ENCODE results near the gene FAM180A. TPM values are rescaled to one million over a fixed set of nuclear protein-coding genes. Genes with fewer than 3 reads are reported as not detected.

FAM180A gene
- total and polyA plus RNA-seq, 2 experiments from 2014 or later = not detected

GRCh38 chr7:135759532-135759931 is 10.9 kb upstream of the FAM180A start:
- H3K36me3 ChIP-seq (ENCODE audit: insufficient read depth) = no peaks in the 10 kb centered on the region
- Mint-ChIP-seq H3K36me3 (ENCODE audit: low read depth) (peaks cover 2% of the 10 kb centered on the region; the same call in 1 of the 3 replicates), H3K27ac (no peak overlapping the region), H3K4me3 (no peak overlapping the region), H3K27me3 (ENCODE audit: insufficient read depth, low read depth, poor library complexity) (peaks cover 6% of the 10 kb centered on the region), H3K9me3 (no peaks in the 10 kb centered on the region; the same call in 1 of the 3 replicates), H3K4me1 (peaks cover 15% of the 10 kb centered on the region)
- H3K79me2 ChIP-seq (replicated peaks; ENCODE audit: insufficient read depth) = no peaks in the 10 kb centered on the region
- no peaks in the 10 kb centered on the region for H3K27me3 ChIP-seq (ENCODE audit: insufficient read depth)
- no peak overlapping the region for H3K4me2 ChIP-seq
- ATAC-seq = no peak
- no peak overlapping the region for H3K4me3 ChIP-seq
- H2AFZ ChIP-seq = peak overlapping the region; percentile 5
- TF ChIP-seq CREB1 (CRISPR knock-in tag; IDR thresholded peaks at IDR 0.05; ENCODE audit: low read depth) = no peak
- no peak for TF ChIP-seq ZNF331 (CRISPR knock-in tag; IDR thresholded peaks at IDR 0.05; ENCODE audit: low read depth)
- no peak for TF ChIP-seq JUNB (IDR thresholded peaks at IDR 0.05; ENCODE audit: unreplicated experiment)
- TF ChIP-seq STAT1 (IDR thresholded peaks at IDR 0.05; ENCODE audit: unreplicated experiment) = no peak
- no peak for TF ChIP-seq POLR2AphosphoS5 (IDR thresholded peaks at IDR 0.05; ENCODE audit: low read depth)
- TF ChIP-seq NANOG (IDR thresholded peaks at IDR 0.05; ENCODE audit: borderline replicate concordance) = no peak
- TF ChIP-seq EZH2 (IDR thresholded peaks at IDR 0.05; ENCODE audit: low read depth, unreplicated experiment) = no peak
- TF ChIP-seq, protein P1, sequence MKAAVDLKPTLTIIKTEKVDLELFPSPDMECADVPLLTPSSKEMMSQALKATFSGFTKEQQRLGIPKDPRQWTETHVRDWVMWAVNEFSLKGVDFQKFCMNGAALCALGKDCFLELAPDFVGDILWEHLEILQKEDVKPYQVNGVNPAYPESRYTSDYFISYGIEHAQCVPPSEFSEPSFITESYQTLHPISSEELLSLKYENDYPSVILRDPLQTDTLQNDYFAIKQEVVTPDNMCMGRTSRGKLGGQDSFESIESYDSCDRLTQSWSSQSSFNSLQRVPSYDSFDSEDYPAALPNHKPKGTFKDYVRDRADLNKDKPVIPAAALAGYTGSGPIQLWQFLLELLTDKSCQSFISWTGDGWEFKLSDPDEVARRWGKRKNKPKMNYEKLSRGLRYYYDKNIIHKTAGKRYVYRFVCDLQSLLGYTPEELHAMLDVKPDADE (IDR thresholded peaks at IDR 0.05) = no peak
- TF ChIP-seq REST (IDR thresholded peaks at IDR 0.05; ENCODE audit: unreplicated experiment) = no peak
- no peaks in the 10 kb centered on the region for H3F3A ChIP-seq (replicated peaks; ENCODE audit: low read depth)
- H3K9me2 ChIP-seq (ENCODE audit: insufficient read depth) = peaks cover 12% of the 10 kb centered on the region
- no peak overlapping the region for H3K27ac ChIP-seq (ENCODE audit: low read depth)
- no peaks in the 10 kb centered on the region for H4K20me1 ChIP-seq (replicated peaks; ENCODE audit: insufficient read depth)
- DNase-seq (ENCODE audit: low spot score) = no peak
- peaks cover 13% of the 10 kb centered on the region; the same call in 1 of the 2 replicates for H3K4me1 ChIP-seq (ENCODE audit: insufficient read depth)

GRCh38 chr7:135758531-135758932 is 9.9 kb upstream of the FAM180A start:
- Mint-ChIP-seq H3K27me3 (ENCODE audit: insufficient read depth, low read depth, poor library complexity) (peaks cover 5% of the 10 kb centered on the region), H3K9me3 (peaks cover 4% of the 10 kb centered on the region), H3K36me3 (ENCODE audit: low read depth) (peaks cover 10% of the 10 kb centered on the region; the same call in 2 of the 3 replicates), H3K27ac (no peak overlapping the region), H3K4me1 (peaks cover 24% of the 10 kb centered on the region), H3K4me3 (no peak overlapping the region)
- H4K20me1 ChIP-seq (replicated peaks; ENCODE audit: insufficient read depth) = no peaks in the 10 kb centered on the region
- no peak for TF ChIP-seq CTCF (conservative IDR thresholded peaks at IDR 0.05; ENCODE audit: low read depth in 2 of 2)
- no peak for TF ChIP-seq ZNF331 (CRISPR knock-in tag; IDR thresholded peaks at IDR 0.05; ENCODE audit: low read depth)
- TF ChIP-seq EZH2 (IDR thresholded peaks at IDR 0.05; ENCODE audit: low read depth, unreplicated experiment) = no peak
- TF ChIP-seq ZNF114 (CRISPR knock-in tag; IDR thresholded peaks at IDR 0.05) = no peak
- peaks cover 13% of the 10 kb centered on the region; the same call in 1 of the 2 replicates for H3K4me1 ChIP-seq (ENCODE audit: insufficient read depth)
- no peaks in the 10 kb centered on the region for H3F3A ChIP-seq (replicated peaks; ENCODE audit: low read depth)
- ATAC-seq (peak; percentile 60), DNase-seq (ENCODE audit: low spot score) (peak; percentile 35)
- H3K4me2 ChIP-seq = 0 out of 2 replicates have a peak overlapping the region, but pooled peaks have one; percentile 40
- H3K79me2 ChIP-seq (replicated peaks; ENCODE audit: insufficient read depth) = no peaks in the 10 kb centered on the region
- no peak overlapping the region for H3K4me3 ChIP-seq
- peaks cover 12% of the 10 kb centered on the region for H3K9me2 ChIP-seq (ENCODE audit: insufficient read depth)
- no peaks in the 10 kb centered on the region for H3K27me3 ChIP-seq (ENCODE audit: insufficient read depth)
- no peaks in the 10 kb centered on the region for H3K36me3 ChIP-seq (ENCODE audit: insufficient read depth)
- peak overlapping the region; percentile 5 for H2AFZ ChIP-seq
- H3K27ac ChIP-seq (ENCODE audit: low read depth) = no peak overlapping the region
